ENCODE measurements around the gene STRA6. TPM values are rescaled to one million over a fixed set of nuclear protein-coding genes. Genes with fewer than 3 reads are reported as not detected.

Gene STRA6
- total RNA-seq, 1 experiment from 2014 or later, result not detected

- no peaks in the 10 kb centered on the region for H3K9me3 Mint-ChIP-seq (ENCODE audit: unreplicated experiment)
- peaks cover 31% of the 10 kb centered on the region for H3K27me3 Mint-ChIP-seq (ENCODE audit: insufficient read depth, unreplicated experiment)
- no peaks in the 10 kb centered on the region for H3K36me3 Mint-ChIP-seq (ENCODE audit: insufficient read depth, unreplicated experiment)
- peak overlapping the region; percentile 27 for H3K4me3 Mint-ChIP-seq (ENCODE audit: unreplicated experiment)
- ChIA-PET CTCF (no interaction called here), POLR2A (no interaction called here)
- intact Hi-C loops (cut with micrococcal nuclease), result no loop called here
- no peak overlapping the region for H3K27ac Mint-ChIP-seq (ENCODE audit: low read depth, unreplicated experiment)
- no TSS peak for BruUV-seq (replicated peaks)
- no peaks in the 10 kb centered on the region for H3K4me1 Mint-ChIP-seq (ENCODE audit: insufficient read depth, unreplicated experiment)
- DNase-seq (ENCODE audit: unreplicated experiment), result no peak
- TF ChIP-seq CTCF (IDR thresholded peaks at IDR 0.05; ENCODE audit: unreplicated experiment), result no peak
These were observed 66.1 kb downstream of the STRA6 start for GRCh38 chr15:74136540-74136813.

GRCh38 chr15:74135041-74135565 lies 67.5 kb downstream of the STRA6 start:
- Mint-ChIP-seq H3K4me3 (ENCODE audit: unreplicated experiment) (no peak overlapping the region), H3K36me3 (ENCODE audit: insufficient read depth, unreplicated experiment) (peaks cover 6% of the 10 kb centered on the region), H3K9me3 (ENCODE audit: unreplicated experiment) (no peaks in the 10 kb centered on the region), H3K27ac (ENCODE audit: low read depth, unreplicated experiment) (no peak overlapping the region), H3K27me3 (ENCODE audit: insufficient read depth, unreplicated experiment) (peaks cover 45% of the 10 kb centered on the region), H3K4me1 (ENCODE audit: insufficient read depth, unreplicated experiment) (no peaks in the 10 kb centered on the region)
- DNase-seq (ENCODE audit: unreplicated experiment), result no peak
- intact Hi-C loops (cut with micrococcal nuclease), result no loop called here
- BruUV-seq (replicated peaks), result no TSS peak
- ChIA-PET POLR2A (no interaction called here), CTCF (no interaction called here)
- TF ChIP-seq CTCF (IDR thresholded peaks at IDR 0.05; ENCODE audit: unreplicated experiment), result no peak

- no peak for TF ChIP-seq CTCF (IDR thresholded peaks at IDR 0.05; ENCODE audit: unreplicated experiment)
- Mint-ChIP-seq H3K4me1 (ENCODE audit: insufficient read depth, unreplicated experiment) (no peaks in the 10 kb centered on the region), H3K27me3 (ENCODE audit: insufficient read depth, unreplicated experiment) (peaks cover 50% of the 10 kb centered on the region), H3K27ac (ENCODE audit: low read depth, unreplicated experiment) (no peak overlapping the region), H3K9me3 (ENCODE audit: unreplicated experiment) (no peaks in the 10 kb centered on the region), H3K36me3 (ENCODE audit: insufficient read depth, unreplicated experiment) (peaks cover 6% of the 10 kb centered on the region), H3K4me3 (ENCODE audit: unreplicated experiment) (no peak overlapping the region)
- ChIA-PET CTCF (interaction anchor here (0.6 kb wide), 1 partner anchor 99 kb away, joined by 3 read pairs; no protein-coding TSS in a partner anchor), POLR2A (no interaction called here)
- intact Hi-C loops (cut with micrococcal nuclease), result no loop called here
- DNase-seq (ENCODE audit: unreplicated experiment), result no peak
- BruUV-seq (replicated peaks), result no TSS peak
These were observed 68.1 kb downstream of the STRA6 start for GRCh38 chr15:74134387-74135027.

GRCh38 chr15:74133694-74134386 lies 68.7 kb downstream of the STRA6 start:
- Mint-ChIP-seq H3K36me3 (ENCODE audit: insufficient read depth, unreplicated experiment) (peaks cover 6% of the 10 kb centered on the region), H3K9me3 (ENCODE audit: unreplicated experiment) (no peaks in the 10 kb centered on the region), H3K27me3 (ENCODE audit: insufficient read depth, unreplicated experiment) (peaks cover 57% of the 10 kb centered on the region), H3K4me3 (ENCODE audit: unreplicated experiment) (no peak overlapping the region), H3K4me1 (ENCODE audit: insufficient read depth, unreplicated experiment) (no peaks in the 10 kb centered on the region), H3K27ac (ENCODE audit: low read depth, unreplicated experiment) (no peak overlapping the region)
- CTCF ChIA-PET, result interaction anchor here (0.6 kb wide), 1 partner anchor 98 kb away, joined by 3 read pairs; no protein-coding TSS in a partner anchor
- no TSS peak for BruUV-seq (replicated peaks)
- no peak for TF ChIP-seq CTCF (IDR thresholded peaks at IDR 0.05; ENCODE audit: unreplicated experiment)
- intact Hi-C loops (cut with micrococcal nuclease), result no loop called here
- POLR2A ChIA-PET, result no interaction called here
- no peak for DNase-seq (ENCODE audit: unreplicated experiment)
